ACC112 (cell line): ENCODE measurements around the gene SPATA13.
"Not testable (repeated sequence)": the region's sequence is repeated elsewhere in the genome, so short reads cannot be mapped to it uniquely, and the experiment has no call there.

ENCODE experiments used
- H2AFZ ChIP-seq: fragments of 200-600 bp; sonication (generic); one replicate; pipeline ENCODE4 v1.6.0; 2017; ENCODE audit warnings: antibody characterized with exemption, low read length; ENCODE audit not compliant: unreplicated experiment
- H3K27ac ChIP-seq: fragments of 200-600 bp; sonication (generic); 2 replicates; pipeline ENCODE4 v1.5.1; 2014; ENCODE audit warnings: low read depth, mild to moderate bottlenecking, antibody characterized with exemption, low read length, moderate library complexity
- H3K27me3 ChIP-seq: fragments of 200-600 bp; sonication (generic); 2 replicates; pipeline ENCODE4 v1.6.1; 2014; ENCODE audit warnings: mild to moderate bottlenecking, antibody characterized with exemption, low read length, moderate library complexity, mixed read lengths; ENCODE audit not compliant: insufficient read depth
- H3K36me3 ChIP-seq: fragments of 200-600 bp; sonication (generic); 2 replicates; pipeline ENCODE4 v1.6.1; 2016; ENCODE audit warnings: mild to moderate bottlenecking, antibody characterized with exemption, low read length, moderate library complexity, mixed read lengths; ENCODE audit not compliant: insufficient read depth
- H3K4me1 ChIP-seq: fragments of 200-600 bp; sonication (generic); one replicate; pipeline ENCODE4 v1.6.1; 2016; ENCODE audit warnings: low read length, mixed read lengths; ENCODE audit not compliant: insufficient read depth, unreplicated experiment, control insufficient read depth
- H3K4me3 ChIP-seq: fragments of 200-600 bp; sonication (generic); 2 replicates; pipeline ENCODE4 v1.5.1; 2014; ENCODE audit warnings: mild to moderate bottlenecking, low read depth, low read length
- H3K79me2 ChIP-seq: fragments of 200-600 bp; sonication (generic); one replicate; pipeline ENCODE4 v1.6.0; 2016; ENCODE audit warnings: low read length; ENCODE audit not compliant: control insufficient read depth, unreplicated experiment, insufficient read depth

SPATA13 gene

DNA sequence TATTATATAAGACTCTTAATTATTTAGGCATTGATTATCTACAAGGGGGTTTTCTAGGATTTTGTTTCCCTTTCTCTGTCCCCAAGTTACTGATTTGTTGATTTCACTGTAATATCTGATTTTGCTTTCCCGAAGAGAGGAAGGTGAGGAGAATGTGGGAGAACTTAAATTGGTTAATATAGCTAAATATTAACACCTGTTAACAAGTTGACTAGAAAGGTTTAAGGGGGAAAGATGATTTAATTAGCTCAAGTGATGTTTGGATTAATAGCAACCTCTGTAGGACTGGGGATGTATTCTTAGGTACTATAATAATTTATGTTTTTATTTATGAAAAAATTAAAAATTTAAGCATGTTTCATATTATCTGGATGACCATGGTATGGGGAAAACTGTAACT lies 35.1 kb downstream of the SPATA13 start:
- H3K79me2 ChIP-seq, result no peaks in the 10 kb centered on the region
- no peak overlapping the region for H2AFZ ChIP-seq
- no peaks in the 10 kb centered on the region for H3K27me3 ChIP-seq
- H3K4me3 ChIP-seq, result no peak overlapping the region
- H3K4me1 ChIP-seq, result no peaks in the 10 kb centered on the region
- no peak overlapping the region for H3K27ac ChIP-seq
- no peaks in the 10 kb centered on the region for H3K36me3 ChIP-seq

DNA sequence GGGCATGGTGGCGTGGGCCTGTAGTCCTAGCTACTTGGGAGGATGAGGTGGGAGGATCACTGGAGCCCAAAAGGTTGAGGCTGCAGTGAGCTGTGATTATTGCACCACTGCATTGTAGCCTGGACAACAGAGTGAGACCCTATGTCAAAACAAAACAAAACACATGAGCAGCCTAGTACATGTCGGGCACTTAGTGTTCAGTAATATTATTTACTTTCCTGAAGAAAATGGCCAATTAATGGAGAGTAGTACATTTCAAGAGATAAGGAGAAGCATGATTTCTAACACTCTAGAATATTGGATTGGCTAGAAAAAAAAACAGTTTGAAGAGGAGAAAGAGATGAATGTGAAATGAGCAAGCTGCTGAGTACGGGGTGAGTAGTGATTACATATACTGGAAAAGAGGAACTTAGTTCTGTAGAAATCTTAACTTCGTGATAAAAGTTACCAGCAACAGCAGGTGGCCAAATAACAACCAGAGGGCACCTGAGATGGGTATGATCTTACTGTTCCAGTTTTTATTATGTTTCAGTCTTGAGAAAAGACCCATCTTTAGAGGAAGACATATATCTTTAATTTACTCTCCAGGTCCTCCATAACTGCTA lies 36.2 kb downstream of the SPATA13 start:
- Histone ChIP-seq H3K79me2 (no peaks in the 10 kb centered on the region), H2AFZ (no peak overlapping the region), H3K27ac (no peak overlapping the region), H3K4me3 (no peak overlapping the region), H3K4me1 (no peaks in the 10 kb centered on the region), H3K36me3 (no peaks in the 10 kb centered on the region), H3K27me3 (no peaks in the 10 kb centered on the region)

- Histone ChIP-seq H3K4me1 (no peaks in the 10 kb centered on the region), H3K27ac (no peak overlapping the region), H3K27me3 (no peaks in the 10 kb centered on the region), H2AFZ (no peak overlapping the region), H3K4me3 (no peak overlapping the region), H3K79me2 (no peaks in the 10 kb centered on the region), H3K36me3 (no peaks in the 10 kb centered on the region)
These were observed 38.5 kb downstream of the SPATA13 start for GRCh38 chr13:24199016-24199415.

GRCh38 chr13:24202215-24202614 lies 41.7 kb downstream of the SPATA13 start:
- no peaks in the 10 kb centered on the region for H3K4me1 ChIP-seq

DNA sequence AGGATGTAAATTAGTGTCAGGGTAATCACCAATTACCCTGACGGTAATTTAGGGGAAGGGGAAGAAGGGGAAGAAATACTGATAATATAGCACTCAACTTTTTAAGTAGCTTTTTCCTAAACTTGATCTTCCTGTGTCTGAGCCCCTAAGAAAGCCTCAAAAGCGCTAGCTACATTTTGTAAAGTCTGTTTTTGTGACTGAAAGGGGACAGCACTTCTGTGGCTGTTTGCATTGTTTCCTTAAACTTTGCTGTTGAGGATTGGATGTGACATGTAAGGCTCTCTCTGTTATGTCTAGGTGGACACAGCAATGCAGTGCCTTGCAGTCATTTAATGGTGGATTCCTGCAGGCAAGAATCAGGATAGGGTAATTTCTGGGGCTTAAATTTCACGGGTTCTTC lies 42.8 kb downstream of the SPATA13 start:
- Histone ChIP-seq H3K79me2 (no peaks in the 10 kb centered on the region), H2AFZ (no peak overlapping the region), H3K4me1 (peaks cover 6% of the 10 kb centered on the region), H3K36me3 (no peaks in the 10 kb centered on the region), H3K4me3 (no peak overlapping the region), H3K27me3 (no peaks in the 10 kb centered on the region), H3K27ac (no peak overlapping the region)

More at GRCh38 chr13:24202215-24202614, 41.7 kb downstream of the SPATA13 start:
- Histone ChIP-seq H3K27me3 (no peaks in the 10 kb centered on the region), H3K36me3 (no peaks in the 10 kb centered on the region), H3K79me2 (no peaks in the 10 kb centered on the region), H3K4me3 (no peak overlapping the region), H3K27ac (no peak overlapping the region), H2AFZ (no peak overlapping the region)

- Histone ChIP-seq H3K79me2 (no peaks in the 10 kb centered on the region), H3K27ac (no peak overlapping the region), H3K4me1 (peaks cover 10% of the 10 kb centered on the region), H3K36me3 (no peaks in the 10 kb centered on the region), H3K27me3 (no peaks in the 10 kb centered on the region), H2AFZ (no peak overlapping the region), H3K4me3 (no peak overlapping the region)
These were observed 43.3 kb downstream of the SPATA13 start for GRCh38 chr13:24203811-24204210.

DNA sequence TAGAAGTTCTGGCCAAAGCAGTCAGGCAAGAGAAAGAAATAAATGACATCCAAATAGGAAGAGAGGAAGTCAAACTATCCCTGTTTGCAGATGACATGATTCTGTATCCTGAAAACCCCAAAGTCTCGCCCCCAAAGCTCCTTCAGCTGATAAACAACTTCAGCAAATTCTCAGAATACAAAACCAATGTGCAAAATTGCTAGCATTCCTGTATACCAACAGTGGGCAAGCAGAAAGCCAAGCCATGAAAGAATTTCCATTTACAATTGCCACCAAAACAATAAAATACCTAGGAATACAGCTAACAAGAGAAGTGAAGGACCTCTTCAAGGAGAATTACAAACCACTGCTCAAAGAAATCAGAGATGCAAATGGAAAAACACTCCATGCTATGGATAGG lies 44.6 kb downstream of the SPATA13 start:
- H3K4me3 ChIP-seq, H3K27me3 ChIP-seq, H3K79me2 ChIP-seq, H3K36me3 ChIP-seq, H3K27ac ChIP-seq, H2AFZ ChIP-seq: not testable (repeated sequence)
- peaks cover 14% of the 10 kb centered on the region for H3K4me1 ChIP-seq

- Histone ChIP-seq H3K27me3 (no peaks in the 10 kb centered on the region), H3K4me1 (peaks cover 14% of the 10 kb centered on the region), H3K27ac (no peak overlapping the region), H3K79me2 (no peaks in the 10 kb centered on the region), H3K4me3 (no peak overlapping the region), H2AFZ (no peak overlapping the region), H3K36me3 (no peaks in the 10 kb centered on the region)
These were observed 47.5 kb downstream of the SPATA13 start for GRCh38 chr13:24207841-24208667.

GRCh38 chr13:24209138-24209537 lies 48.6 kb downstream of the SPATA13 start:
- H2AFZ ChIP-seq, result no peak overlapping the region
- no peaks in the 10 kb centered on the region for H3K36me3 ChIP-seq
- no peak overlapping the region for H3K4me3 ChIP-seq
- peaks cover 14% of the 10 kb centered on the region for H3K4me1 ChIP-seq
- no peak overlapping the region for H3K27ac ChIP-seq
- H3K79me2 ChIP-seq, result no peaks in the 10 kb centered on the region
- no peaks in the 10 kb centered on the region for H3K27me3 ChIP-seq

DNA sequence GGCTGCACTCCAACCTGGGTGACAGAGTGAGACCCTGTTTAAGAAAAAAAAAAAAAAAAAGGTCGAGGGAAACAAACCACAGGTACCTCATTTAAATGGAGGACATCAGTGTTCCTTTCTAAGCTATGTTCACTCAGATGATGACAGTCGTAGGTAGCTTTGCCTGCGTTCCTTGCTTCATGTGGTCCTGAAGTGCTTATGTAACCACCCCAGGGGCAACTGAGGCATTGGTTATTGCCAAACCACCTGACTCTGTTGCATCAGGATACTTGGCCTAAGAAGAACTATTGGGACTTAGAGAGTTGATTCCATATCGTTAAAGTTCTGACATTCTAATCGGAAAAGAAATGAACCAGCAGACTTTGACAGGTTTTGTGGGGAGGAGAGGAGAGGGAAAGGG lies 51.7 kb downstream of the SPATA13 start:
- Histone ChIP-seq H3K27me3 (no peaks in the 10 kb centered on the region), H3K36me3 (no peaks in the 10 kb centered on the region), H2AFZ (no peak overlapping the region), H3K4me1 (peaks cover 14% of the 10 kb centered on the region), H3K27ac (no peak overlapping the region), H3K4me3 (no peak overlapping the region), H3K79me2 (no peaks in the 10 kb centered on the region)

- Histone ChIP-seq H3K4me1 (peaks cover 13% of the 10 kb centered on the region), H3K27me3 (no peaks in the 10 kb centered on the region), H2AFZ (no peak overlapping the region), H3K27ac (no peak overlapping the region), H3K4me3 (no peak overlapping the region), H3K36me3 (no peaks in the 10 kb centered on the region), H3K79me2 (no peaks in the 10 kb centered on the region)
These were observed 52.2 kb downstream of the SPATA13 start for GRCh38 chr13:24212674-24213073.
